ENCODE results near the gene ZFHX3. TPM values are rescaled to one million over a fixed set of nuclear protein-coding genes. Genes with fewer than 3 reads are reported as not detected.
A peak's percentile ranks its signal among the peaks of the same experiment; 100 is the strongest.

The ZFHX3 gene
- total RNA-seq, 4 donors from 2014 or later = 36.3 to 44.0 (median 38.1) TPM

DNA sequence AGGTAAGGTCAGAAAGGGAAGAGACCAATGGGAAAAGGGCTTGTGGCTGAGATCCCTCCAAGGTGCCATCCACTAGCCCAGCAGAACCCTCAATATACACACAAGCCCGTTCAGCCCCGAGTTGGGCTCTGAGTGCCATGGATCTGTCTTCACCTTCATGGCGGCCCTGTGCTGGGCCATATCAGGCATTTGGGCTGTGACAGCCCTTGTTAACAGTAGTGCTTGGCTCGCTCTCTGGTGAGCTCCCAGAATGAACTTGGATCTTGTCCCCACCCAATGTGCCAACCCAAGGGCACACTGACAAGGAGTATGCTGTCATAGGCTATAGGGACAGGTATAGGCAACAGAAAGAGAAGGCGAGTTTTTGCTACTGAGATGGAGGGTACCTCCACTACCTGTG, 182.7 kb downstream of the ZFHX3 start:
- Histone ChIP-seq H3K4me3 (no peak overlapping the region), H3K9me3 (no peaks in the 10 kb centered on the region), H3K27ac (no peak overlapping the region), H3K4me1 (peaks cover 0 to 10% (median 0%) of the 10 kb centered on the region in 4 donors), H3K36me3 (peaks cover 0 to 16% (median 0%) of the 10 kb centered on the region in 3 donors), H3K27me3 (no peaks in the 10 kb centered on the region)
- TF ChIP-seq, protein P1, sequence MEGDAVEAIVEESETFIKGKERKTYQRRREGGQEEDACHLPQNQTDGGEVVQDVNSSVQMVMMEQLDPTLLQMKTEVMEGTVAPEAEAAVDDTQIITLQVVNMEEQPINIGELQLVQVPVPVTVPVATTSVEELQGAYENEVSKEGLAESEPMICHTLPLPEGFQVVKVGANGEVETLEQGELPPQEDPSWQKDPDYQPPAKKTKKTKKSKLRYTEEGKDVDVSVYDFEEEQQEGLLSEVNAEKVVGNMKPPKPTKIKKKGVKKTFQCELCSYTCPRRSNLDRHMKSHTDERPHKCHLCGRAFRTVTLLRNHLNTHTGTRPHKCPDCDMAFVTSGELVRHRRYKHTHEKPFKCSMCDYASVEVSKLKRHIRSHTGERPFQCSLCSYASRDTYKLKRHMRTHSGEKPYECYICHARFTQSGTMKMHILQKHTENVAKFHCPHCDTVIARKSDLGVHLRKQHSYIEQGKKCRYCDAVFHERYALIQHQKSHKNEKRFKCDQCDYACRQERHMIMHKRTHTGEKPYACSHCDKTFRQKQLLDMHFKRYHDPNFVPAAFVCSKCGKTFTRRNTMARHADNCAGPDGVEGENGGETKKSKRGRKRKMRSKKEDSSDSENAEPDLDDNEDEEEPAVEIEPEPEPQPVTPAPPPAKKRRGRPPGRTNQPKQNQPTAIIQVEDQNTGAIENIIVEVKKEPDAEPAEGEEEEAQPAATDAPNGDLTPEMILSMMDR (IDR thresholded peaks at IDR 0.05) = no peak
- TF ChIP-seq POLR2A (IDR thresholded peaks at IDR 0.05) = no peak
- TF ChIP-seq EP300 (IDR thresholded peaks at IDR 0.05) = no peak
- 92 to 95% methylated on average over 5 of the region's 5 CpGs for WGBS, 2 donors
- DNase-seq (ENCODE audit: low spot score in 2 of 2) = no peak

DNA sequence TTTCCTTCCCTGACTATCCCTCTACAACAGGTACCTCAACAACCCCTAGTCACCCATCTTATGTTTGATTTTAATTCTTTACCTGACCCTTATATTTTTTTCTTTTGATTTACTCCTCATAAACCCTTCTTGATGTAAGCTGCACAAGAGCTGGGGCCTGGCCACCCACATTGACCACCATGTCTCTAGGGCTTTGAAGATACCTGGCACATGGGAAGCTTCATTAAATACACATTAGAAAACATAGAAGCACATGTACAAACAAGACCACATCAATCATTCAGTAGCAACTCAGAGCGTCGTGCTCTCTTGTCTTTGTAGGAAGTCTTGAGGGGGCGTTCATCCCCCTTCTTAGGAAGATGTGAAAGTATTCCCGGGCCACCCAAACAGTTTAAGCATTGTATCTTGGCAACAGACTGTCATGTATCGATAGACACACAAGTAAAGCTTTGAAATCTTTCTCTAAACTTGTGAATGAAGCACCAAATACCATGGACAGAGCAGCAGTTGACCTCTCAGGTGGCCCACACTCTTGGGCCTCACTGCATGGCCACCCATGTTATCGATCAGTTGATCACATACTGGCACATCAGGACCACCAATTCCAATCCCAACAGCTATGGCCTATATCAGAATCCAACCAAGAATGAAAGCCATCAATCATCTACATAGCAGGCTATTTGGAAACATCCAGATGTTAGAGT, 183.6 kb downstream of the ZFHX3 start:
- Histone ChIP-seq H3K9me3 (no peaks in the 10 kb centered on the region), H3K4me1 (peaks cover 0 to 20% (median 3%) of the 10 kb centered on the region in 4 donors), H3K27me3 (no peaks in the 10 kb centered on the region), H3K27ac (no peak overlapping the region), H3K36me3 (peaks cover 0 to 16% (median 0%) of the 10 kb centered on the region in 3 donors), H3K4me3 (no peak overlapping the region)
- DNase-seq (ENCODE audit: low spot score in 2 of 2) = no peak
- TF ChIP-seq, protein P1 (IDR thresholded peaks at IDR 0.05) = no peak
- no peak for TF ChIP-seq POLR2A (IDR thresholded peaks at IDR 0.05)
- TF ChIP-seq EP300 (IDR thresholded peaks at IDR 0.05) = no peak
- WGBS, 2 donors = 78 to 79% methylated on average over 6 of the region's 6 CpGs

DNA sequence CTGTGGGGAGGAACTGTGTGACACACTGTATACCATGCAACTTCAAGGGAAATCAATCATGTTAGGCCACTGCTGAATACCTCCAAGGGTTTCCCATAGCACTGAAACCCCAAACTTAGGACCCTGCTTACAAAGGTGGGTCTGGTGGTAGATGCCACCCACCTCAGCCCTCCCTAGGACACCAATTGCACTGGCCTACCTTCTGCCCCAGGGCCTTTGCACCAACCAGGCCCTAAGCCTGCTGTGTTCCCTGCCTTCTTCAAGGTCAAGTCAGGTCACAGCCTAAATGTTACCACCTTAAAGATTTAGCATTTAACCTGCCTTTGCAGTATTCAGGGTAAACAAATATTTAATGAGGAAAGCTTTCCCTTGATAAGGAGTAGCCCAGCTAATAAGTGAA, 185.8 kb downstream of the ZFHX3 start:
- Histone ChIP-seq H3K4me3 (no peak overlapping the region), H3K27ac (no peak overlapping the region), H3K27me3 (no peaks in the 10 kb centered on the region), H3K36me3 (peaks cover 0 to 16% (median 0%) of the 10 kb centered on the region in 3 donors), H3K9me3 (no peaks in the 10 kb centered on the region), H3K4me1 (peaks cover 0 to 40% (median 10%) of the 10 kb centered on the region in 4 donors)
- TF ChIP-seq, protein P1 (IDR thresholded peaks at IDR 0.05) = no peak
- no peak for TF ChIP-seq POLR2A (IDR thresholded peaks at IDR 0.05)
- TF ChIP-seq EP300 (IDR thresholded peaks at IDR 0.05) = no peak
- DNase-seq (ENCODE audit: low spot score in 2 of 2) = no peak

DNA sequence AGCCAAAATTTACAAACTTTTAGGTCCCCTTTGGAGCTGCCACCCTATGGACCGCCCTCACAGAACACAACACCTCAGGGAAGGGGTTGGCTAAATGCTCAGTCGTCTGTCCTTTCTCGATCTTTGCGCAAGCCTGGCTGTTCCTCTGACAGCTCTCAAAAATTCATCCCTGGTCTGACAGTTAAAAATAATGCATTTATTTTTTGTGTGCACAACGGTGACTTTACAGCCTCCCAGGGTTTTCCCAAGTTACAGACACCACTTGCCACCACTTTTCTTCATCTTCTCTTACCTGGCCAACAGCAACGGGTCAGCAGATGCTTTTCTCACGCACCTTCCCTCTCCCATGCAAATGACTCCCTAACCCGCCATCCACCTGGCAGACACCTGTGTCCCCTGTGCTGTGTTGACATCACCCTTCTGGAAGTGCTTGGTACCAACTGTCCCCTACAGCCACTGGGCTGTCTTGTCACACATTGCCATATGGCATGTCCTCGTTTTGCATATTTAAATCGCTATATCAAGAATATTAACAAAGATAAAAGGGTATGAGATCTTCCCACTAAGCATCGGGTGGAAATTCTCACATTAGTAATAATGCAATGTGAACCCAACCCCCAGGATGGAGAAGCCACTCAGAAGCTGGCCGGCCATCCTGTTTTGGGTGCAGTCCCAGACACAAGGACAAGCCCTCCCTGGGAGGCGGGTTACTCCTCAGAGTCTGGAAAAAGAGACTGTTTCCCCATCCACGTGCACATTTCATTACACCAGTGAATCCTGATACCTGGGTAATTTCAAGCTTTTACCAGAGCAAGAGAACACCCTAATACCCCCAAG, 187.0 kb downstream of the ZFHX3 start:
- 81 to 92% methylated on average over 14 of the region's 14 CpGs for WGBS, 2 donors
- no peaks in the 10 kb centered on the region for H3K9me3 ChIP-seq
- H3K27ac ChIP-seq = peak overlapping the region in 1 of 4 donors; percentile 83
- no peak for DNase-seq (ENCODE audit: low spot score in 2 of 2)
- peaks cover 0 to 13% (median 0%) of the 10 kb centered on the region in 3 donors for H3K36me3 ChIP-seq
- no peak overlapping the region for H3K4me3 ChIP-seq
- no peaks in the 10 kb centered on the region for H3K27me3 ChIP-seq
- TF ChIP-seq, protein P1 (IDR thresholded peaks at IDR 0.05) = no peak
- no peak for TF ChIP-seq POLR2A (IDR thresholded peaks at IDR 0.05)
- no peak for TF ChIP-seq EP300 (IDR thresholded peaks at IDR 0.05)
- H3K4me1 ChIP-seq = peaks cover 0 to 41% (median 10%) of the 10 kb centered on the region in 4 donors

DNA sequence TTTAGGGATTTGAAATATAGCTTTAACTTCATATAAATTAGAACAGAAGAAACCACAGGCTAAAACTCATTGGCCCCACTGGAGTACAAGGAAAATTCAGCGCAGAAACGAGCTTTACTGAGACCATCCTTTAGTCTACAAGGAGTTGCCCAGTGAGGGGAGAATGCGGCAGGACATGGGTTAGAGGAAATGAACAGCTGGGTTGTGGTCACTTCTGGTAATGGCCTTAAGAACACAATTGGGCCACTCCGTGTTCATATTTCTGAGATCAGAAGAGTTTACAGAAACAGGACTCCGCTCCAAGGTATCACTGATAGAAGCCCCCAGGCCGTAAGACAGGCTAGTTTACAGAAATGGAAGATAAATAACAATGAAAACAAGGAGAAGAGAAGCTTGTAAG, 188.3 kb downstream of the ZFHX3 start:
- WGBS, 2 donors = 88 to 95% methylated on average over 6 of the region's 6 CpGs
- Histone ChIP-seq H3K27me3 (no peaks in the 10 kb centered on the region), H3K4me1 (peaks cover 0 to 38% (median 10%) of the 10 kb centered on the region in 4 donors), H3K4me3 (no peak overlapping the region), H3K27ac (peak overlapping the region; percentile 30 to 85 (median 60)), H3K9me3 (no peaks in the 10 kb centered on the region), H3K36me3 (peaks cover 0 to 2% (median 0%) of the 10 kb centered on the region in 3 donors)
- DNase-seq (ENCODE audit: low spot score in 2 of 2) = no peak
- TF ChIP-seq POLR2A (IDR thresholded peaks at IDR 0.05) = no peak

All from tibial nerve (tissue), 4 donors.